GM12878 (cell line): ENCODE data around the gene PEX5.

Experiments used
- ATF7 ChIP-seq: fragments of 450-650 bp; IDR thresholded peaks from 2 replicates; pipeline ENCODE4 v1.6.1; 2016; ENCODE audit warnings: low read depth, mild to moderate bottlenecking
- CREB1 ChIP-seq: IDR thresholded peaks from 2 replicates; pipeline ENCODE4 v1.6.1; 2012; ENCODE audit warnings: low read depth, mild to moderate bottlenecking, inconsistent platforms
- CREM ChIP-seq: IDR thresholded peaks from 2 replicates; pipeline ENCODE4 v1.6.1; 2014; ENCODE audit warnings: antibody characterized with exemption, low read depth
- CTCF ChIP-seq, 3 experiments: IDR thresholded peaks in 2 of 3; conservative IDR thresholded peaks in 1 of 3; 2 replicates each; pipeline ENCODE4 v1.5.1; 2011; ENCODE audit warnings: low read depth in 3 of 3, low read length in 3 of 3, mild to moderate bottlenecking in 3 of 3, control low read depth in 2 of 3, moderate library complexity in 2 of 3, inconsistent platforms in 1 of 3, mixed read lengths in 1 of 3; ENCODE audit not compliant: control insufficient read depth in 2 of 3, insufficient read depth in 1 of 3; ENCODE audit errors: extremely low read depth in 1 of 3
- DPF2 ChIP-seq: fragments of 450-650 bp; IDR thresholded peaks from 2 replicates; pipeline ENCODE4 v1.6.1; 2017; ENCODE audit warnings: mild to moderate bottlenecking
- EZH2 ChIP-seq: IDR thresholded peaks from 2 replicates; pipeline ENCODE4 v1.6.1; 2012; ENCODE audit warnings: low read depth, mild to moderate bottlenecking, control low read depth, inconsistent platforms, low read length, borderline replicate concordance; ENCODE audit not compliant: control insufficient read depth
- GABPA ChIP-seq: IDR thresholded peaks from 2 replicates; pipeline ENCODE4 v1.6.1; 2014; ENCODE audit warnings: antibody characterized with exemption, low read depth, mild to moderate bottlenecking, inconsistent platforms
- HDAC6 ChIP-seq: fragments of 200-600 bp; sonication (generic); IDR thresholded peaks from one replicate; pipeline ENCODE4 v1.8.0; 2017; ENCODE audit warnings: antibody characterized with exemption; ENCODE audit not compliant: unreplicated experiment
- MXI1 ChIP-seq: fragments of 150-350 bp; IDR thresholded peaks from 2 replicates; pipeline ENCODE4 v1.6.1; 2011; ENCODE audit warnings: low read depth, mild to moderate bottlenecking, inconsistent platforms, low read length, improper control_type of control experiment
- NBN ChIP-seq: fragments of 450-650 bp; IDR thresholded peaks from 2 replicates; pipeline ENCODE4 v1.6.1; 2016
- SMC3 ChIP-seq: IDR thresholded peaks from 2 replicates; pipeline ENCODE4 v1.6.1; 2011; ENCODE audit warnings: low read length, improper control_type of control experiment, borderline replicate concordance
- YY1 ChIP-seq: IDR thresholded peaks from 2 replicates; pipeline ENCODE4 v1.6.1; 2011; ENCODE audit warnings: low read depth, mild to moderate bottlenecking, low read length
- TF ChIP-seq, protein P1 (sequence below): fragments of 450-650 bp; formaldehyde crosslinking; IDR thresholded peaks from 2 replicates; pipeline ENCODE4 v1.5.0; 2022; ENCODE audit warnings: mild to moderate bottlenecking, missing genetic modification characterization

GRCh38 chr12:7141351-7142005, 48.0 kb upstream of the PEX5 start:
- TF ChIP-seq HDAC6 (no peak), CREB1 (no peak), YY1 (no peak), EZH2 (no peak), DPF2 (no peak), GABPA (no peak), CTCF (IDR thresholded peaks at IDR 0.05 in 2 of 3, conservative IDR thresholded peaks at IDR 0.05 in 1 of 3; ENCODE audit: control insufficient read depth in 2 of 3, extremely low read depth in 1 of 3, insufficient read depth in 1 of 3, low read depth in 3 of 3, low read length in 3 of 3) (no peak), MXI1 (no peak), SMC3 (no peak), CREM (no peak), NBN (no peak), ATF7 (no peak)
- TF ChIP-seq, protein P1, sequence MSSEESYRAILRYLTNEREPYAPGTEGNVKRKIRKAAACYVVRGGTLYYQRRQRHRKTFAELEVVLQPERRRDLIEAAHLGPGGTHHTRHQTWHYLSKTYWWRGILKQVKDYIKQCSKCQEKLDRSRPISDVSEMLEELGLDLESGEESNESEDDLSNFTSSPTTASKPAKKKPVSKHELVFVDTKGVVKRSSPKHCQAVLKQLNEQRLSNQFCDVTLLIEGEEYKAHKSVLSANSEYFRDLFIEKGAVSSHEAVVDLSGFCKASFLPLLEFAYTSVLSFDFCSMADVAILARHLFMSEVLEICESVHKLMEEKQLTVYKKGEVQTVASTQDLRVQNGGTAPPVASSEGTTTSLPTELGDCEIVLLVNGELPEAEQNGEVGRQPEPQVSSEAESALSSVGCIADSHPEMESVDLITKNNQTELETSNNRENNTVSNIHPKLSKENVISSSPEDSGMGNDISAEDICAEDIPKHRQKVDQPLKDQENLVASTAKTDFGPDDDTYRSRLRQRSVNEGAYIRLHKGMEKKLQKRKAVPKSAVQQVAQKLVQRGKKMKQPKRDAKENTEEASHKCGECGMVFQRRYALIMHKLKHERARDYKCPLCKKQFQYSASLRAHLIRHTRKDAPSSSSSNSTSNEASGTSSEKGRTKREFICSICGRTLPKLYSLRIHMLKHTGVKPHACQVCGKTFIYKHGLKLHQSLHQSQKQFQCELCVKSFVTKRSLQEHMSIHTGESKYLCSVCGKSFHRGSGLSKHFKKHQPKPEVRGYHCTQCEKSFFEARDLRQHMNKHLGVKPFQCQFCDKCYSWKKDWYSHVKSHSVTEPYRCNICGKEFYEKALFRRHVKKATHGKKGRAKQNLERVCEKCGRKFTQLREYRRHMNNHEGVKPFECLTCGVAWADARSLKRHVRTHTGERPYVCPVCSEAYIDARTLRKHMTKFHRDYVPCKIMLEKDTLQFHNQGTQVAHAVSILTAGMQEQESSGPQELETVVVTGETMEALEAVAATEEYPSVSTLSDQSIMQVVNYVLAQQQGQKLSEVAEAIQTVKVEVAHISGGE (CRISPR knock-in tag) = no peak
